ENCODE data around the gene SCARB2. TPM values are rescaled to one million over a fixed set of nuclear protein-coding genes. Genes with fewer than 3 reads are reported as not detected.

The SCARB2 gene
- total and polyA plus RNA-seq, 2 experiments from 2014 or later = 17.7 to 41.0 TPM

GRCh38 chr4:76235915-76236314 lies 22.3 kb upstream of the SCARB2 start (continued):
- no peak for TF ChIP-seq ZNF462 (CRISPR knock-in tag; IDR thresholded peaks at IDR 0.05)

GRCh38 chr4:76235407-76235806 lies 21.8 kb upstream of the SCARB2 start:
- Histone ChIP-seq H3K36me3 (ENCODE audit: insufficient read depth) (peaks cover 4% of the 10 kb centered on the region; the same call in 1 of the 2 replicates), H3K79me2 (replicated peaks; ENCODE audit: insufficient read depth) (peaks cover 27% of the 10 kb centered on the region), H3K9me2 (ENCODE audit: insufficient read depth) (no peaks in the 10 kb centered on the region), H4K20me1 (replicated peaks; ENCODE audit: insufficient read depth) (no peaks in the 10 kb centered on the region; the same call in none of the 2 replicates), H2AFZ (no peak overlapping the region), H3K4me1 (ENCODE audit: insufficient read depth) (peaks cover 19% of the 10 kb centered on the region), H3K27ac (ENCODE audit: low read depth) (0 out of 2 replicates have a peak overlapping the region, but pooled peaks have one; percentile 2), H3F3A (replicated peaks; ENCODE audit: low read depth) (no peaks in the 10 kb centered on the region), H3K4me2 (peak overlapping the region; percentile 23), H3K27me3 (ENCODE audit: insufficient read depth) (no peaks in the 10 kb centered on the region), H3K4me3 (peak overlapping the region; percentile 1; the same call in 1 of the 2 replicates)
- DNase-seq (ENCODE audit: low spot score) (no peak), ATAC-seq (no peak)
- peaks cover 40% of the 10 kb centered on the region for H3K4me1 Mint-ChIP-seq
- peaks cover 18% of the 10 kb centered on the region for H3K9me3 Mint-ChIP-seq
- H3K4me3 Mint-ChIP-seq = no peak overlapping the region; the same call in 2 of the 3 replicates
- peaks cover 11% of the 10 kb centered on the region for H3K27me3 Mint-ChIP-seq (ENCODE audit: insufficient read depth, low read depth, poor library complexity)
- peak overlapping the region; percentile 41; the same call in 1 of the 2 replicates for H3K27ac Mint-ChIP-seq
- H3K36me3 Mint-ChIP-seq (ENCODE audit: low read depth) = peaks cover 16% of the 10 kb centered on the region; the same call in 2 of the 3 replicates
- TF ChIP-seq JUNB (IDR thresholded peaks at IDR 0.05; ENCODE audit: unreplicated experiment) (no peak), EZH2phosphoT487 (IDR thresholded peaks at IDR 0.05; ENCODE audit: unreplicated experiment) (no peak), POLR2AphosphoS5 (IDR thresholded peaks at IDR 0.05; ENCODE audit: low read depth) (no peak), ZNF462 (CRISPR knock-in tag; IDR thresholded peaks at IDR 0.05) (no peak), ZNF114 (CRISPR knock-in tag; IDR thresholded peaks at IDR 0.05) (no peak), NANOG (IDR thresholded peaks at IDR 0.05; ENCODE audit: borderline replicate concordance) (no peak), STAT1 (IDR thresholded peaks at IDR 0.05; ENCODE audit: unreplicated experiment) (no peak), CTCF (conservative IDR thresholded peaks at IDR 0.05; ENCODE audit: low read depth in 2 of 2) (no peak)
